Uterus (tissue), 2 donors: Measurements from ENCODE around the gene SPINK6.

Experiments
- POLR2A ChIP-seq, 2 donors: fragments of 450-650 bp; IDR thresholded peaks; one replicate each; pipeline ENCODE4 v1.6.1; 2016; ENCODE audit warnings: antibody characterized with exemption in 2 of 2, mild to moderate bottlenecking in 1 of 2, moderate library complexity in 1 of 2
- TF ChIP-seq, protein P1 (sequence below), 4 experiments: fragments of 200-600 bp in 2 of 4; fragments of 450-650 bp in 2 of 4; sonication (generic) in 2 of 4; IDR thresholded peaks; one replicate each; pipeline ENCODE4 v1.5.1; 2016 to 2019; ENCODE audit warnings: antibody characterized with exemption in 4 of 4, mild to moderate bottlenecking in 2 of 4, moderate library complexity in 1 of 4

DNA sequence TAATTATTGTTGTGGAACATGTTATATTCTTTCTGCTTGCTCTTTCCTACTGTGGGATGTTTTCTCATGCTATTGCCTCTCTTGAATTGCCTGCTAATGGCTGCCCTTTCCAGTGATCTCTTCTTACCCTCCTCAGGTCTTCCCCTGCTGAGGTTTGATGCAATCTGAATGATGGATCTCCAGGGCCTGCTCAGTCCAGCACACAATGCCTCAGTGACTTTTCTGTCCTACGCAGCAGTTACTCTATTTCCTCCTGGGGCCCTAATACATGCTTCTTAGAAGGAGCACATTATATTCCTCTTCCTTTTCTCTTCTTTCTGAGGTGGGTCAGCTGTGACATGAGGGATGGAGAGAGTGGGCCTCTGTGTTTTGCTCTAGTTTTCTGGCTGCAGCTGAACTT lies 34.6 kb upstream of the SPINK6 start, which contains the start of gene SPINK14:
- TF ChIP-seq, protein P1, sequence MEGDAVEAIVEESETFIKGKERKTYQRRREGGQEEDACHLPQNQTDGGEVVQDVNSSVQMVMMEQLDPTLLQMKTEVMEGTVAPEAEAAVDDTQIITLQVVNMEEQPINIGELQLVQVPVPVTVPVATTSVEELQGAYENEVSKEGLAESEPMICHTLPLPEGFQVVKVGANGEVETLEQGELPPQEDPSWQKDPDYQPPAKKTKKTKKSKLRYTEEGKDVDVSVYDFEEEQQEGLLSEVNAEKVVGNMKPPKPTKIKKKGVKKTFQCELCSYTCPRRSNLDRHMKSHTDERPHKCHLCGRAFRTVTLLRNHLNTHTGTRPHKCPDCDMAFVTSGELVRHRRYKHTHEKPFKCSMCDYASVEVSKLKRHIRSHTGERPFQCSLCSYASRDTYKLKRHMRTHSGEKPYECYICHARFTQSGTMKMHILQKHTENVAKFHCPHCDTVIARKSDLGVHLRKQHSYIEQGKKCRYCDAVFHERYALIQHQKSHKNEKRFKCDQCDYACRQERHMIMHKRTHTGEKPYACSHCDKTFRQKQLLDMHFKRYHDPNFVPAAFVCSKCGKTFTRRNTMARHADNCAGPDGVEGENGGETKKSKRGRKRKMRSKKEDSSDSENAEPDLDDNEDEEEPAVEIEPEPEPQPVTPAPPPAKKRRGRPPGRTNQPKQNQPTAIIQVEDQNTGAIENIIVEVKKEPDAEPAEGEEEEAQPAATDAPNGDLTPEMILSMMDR (IDR thresholded peaks at IDR 0.05) = no peak
- no peak for TF ChIP-seq POLR2A (IDR thresholded peaks at IDR 0.05)
